ENCODE data around the gene LRRC32.
"Not testable (repeated sequence)": the region's sequence is repeated elsewhere in the genome, so short reads cannot be mapped to it uniquely, and the experiment has no call there.

Gene LRRC32

GRCh38 chr11:76608879-76609460 lies 61.6 kb downstream of the LRRC32 start:
- not testable (repeated sequence) for DNase-seq

GRCh38 chr11:76608228-76608627 lies 62.3 kb downstream of the LRRC32 start:
- not testable (repeated sequence) for DNase-seq

Measured in left hindlimb (tissue), 1 donor.